Activated T-cell treated with anti-CD3 and anti-CD28 coated beads for 1 hour (primary cell): ENCODE data around the gene NLGN1.

Source experiments
- DNase-seq: peaks from one replicate; pipeline ENCODE4 v3.0.0-alpha.2; 2020; ENCODE audit warnings: low read depth

NLGN1 gene

GRCh38 chr3:174285242-174285864 lies 887.8 kb downstream of the NLGN1 start:
- DNase-seq = no peak

- DNase-seq = no peak
These were observed 890.2 kb downstream of the NLGN1 start for GRCh38 chr3:174287705-174288104.

- DNase-seq = no peak
These were observed 897.1 kb downstream of the NLGN1 start for GRCh38 chr3:174294616-174295015.

GRCh38 chr3:174295306-174296092 lies 898.0 kb downstream of the NLGN1 start:
- no peak for DNase-seq

- no peak for DNase-seq
These were observed 905.3 kb downstream of the NLGN1 start for GRCh38 chr3:174302746-174303315.

- DNase-seq = no peak
These were observed 906.5 kb downstream of the NLGN1 start for GRCh38 chr3:174303907-174304560.

GRCh38 chr3:174308736-174309135 lies 911.2 kb downstream of the NLGN1 start:
- no peak for DNase-seq

- no peak for DNase-seq
These were observed 913.0 kb downstream of the NLGN1 start for GRCh38 chr3:174310475-174310983.

GRCh38 chr3:174315225-174315624 lies 917.7 kb downstream of the NLGN1 start:
- no peak for DNase-seq

GRCh38 chr3:174317005-174317404 lies 919.5 kb downstream of the NLGN1 start:
- DNase-seq = no peak

- no peak for DNase-seq
These were observed 920.6 kb downstream of the NLGN1 start for GRCh38 chr3:174318181-174318580.

GRCh38 chr3:174321548-174321947 lies 924.0 kb downstream of the NLGN1 start:
- DNase-seq = no peak

- DNase-seq = no peak
These were observed 925.2 kb downstream of the NLGN1 start for GRCh38 chr3:174322789-174323188.

- DNase-seq = no peak
These were observed 927.6 kb downstream of the NLGN1 start for GRCh38 chr3:174325171-174325570.

- DNase-seq = no peak
These were observed 928.5 kb downstream of the NLGN1 start for GRCh38 chr3:174325834-174326700.

GRCh38 chr3:174329321-174329720 lies 931.8 kb downstream of the NLGN1 start:
- no peak for DNase-seq

- no peak for DNase-seq
These were observed 932.8 kb downstream of the NLGN1 start for GRCh38 chr3:174330303-174330702.

- DNase-seq = no peak
These were observed 933.7 kb downstream of the NLGN1 start for GRCh38 chr3:174331095-174331800.

GRCh38 chr3:174332391-174332790 lies 934.8 kb downstream of the NLGN1 start:
- DNase-seq = no peak

- DNase-seq = no peak
These were observed 936.1 kb downstream of the NLGN1 start for GRCh38 chr3:174333640-174334039.

- DNase-seq = no peak
These were observed 936.6 kb downstream of the NLGN1 start for GRCh38 chr3:174334111-174334510.
